ENCODE results near the gene PDZRN4.

- no peak for TF ChIP-seq CTCF (conservative IDR thresholded peaks at IDR 0.05 in 1 of 2, IDR thresholded peaks at IDR 0.05 in 1 of 2; ENCODE audit: extremely low read depth in 1 of 2, insufficient read depth in 1 of 2, low read depth in 1 of 2, low read length in 2 of 2)
- no peak for TF ChIP-seq EZH2 (IDR thresholded peaks at IDR 0.05; ENCODE audit: borderline replicate concordance, low read length)
Measured at GRCh38 chr12:41211448-41211847, 23.3 kb downstream of the PDZRN4 start.
